Neural cell (in vitro differentiated cells): ENCODE data around the gene RAVER2. TPM values are rescaled to one million over a fixed set of nuclear protein-coding genes. Genes with fewer than 3 reads are reported as not detected.

Source experiments
- H2AFZ ChIP-seq: fragments of 200-600, 300-800 bp; sonication (generic), shearing (Covaris generic); 2 replicates; pipeline ENCODE4 v1.6.0; 2014; ENCODE audit warnings: low read depth, mild to moderate bottlenecking, antibody characterized with exemption, low read length, moderate library complexity
- H3F3A ChIP-seq: fragments of 200-600 bp; shearing (Covaris generic); 2 replicates; pipeline ENCODE4 v1.6.1; 2016; ENCODE audit warnings: mild to moderate bottlenecking, moderate library complexity, mixed read lengths, antibody characterized with exemption, low read length; ENCODE audit not compliant: insufficient read depth, poor library complexity, severe bottlenecking
- H3K27ac ChIP-seq: fragments of 200-600, 300-800 bp; sonication (generic), shearing (Covaris generic); 2 replicates; pipeline ENCODE4 v1.5.1; 2014; ENCODE audit warnings: mild to moderate bottlenecking, low read length, moderate library complexity
- H3K27me3 ChIP-seq: fragments of 300-800, 200-600 bp; sonication (generic), shearing (Covaris generic); 2 replicates; pipeline ENCODE4 v1.6.0; 2014; ENCODE audit warnings: mild to moderate bottlenecking, low read depth, low read length, moderate library complexity; ENCODE audit not compliant: insufficient read depth
- H3K36me3 ChIP-seq: fragments of 300-800, 200-600 bp; sonication (generic), shearing (Covaris generic); 2 replicates; pipeline ENCODE4 v1.5.1; 2014; ENCODE audit warnings: mild to moderate bottlenecking, antibody characterized with exemption, low read length, moderate library complexity; ENCODE audit not compliant: insufficient read depth
- H3K4me2 ChIP-seq: fragments of 300-800, 200-600 bp; sonication (generic), shearing (Covaris generic); 2 replicates; pipeline ENCODE4 v1.6.0; 2014; ENCODE audit warnings: mild to moderate bottlenecking, low read length
- H3K4me3 ChIP-seq: fragments of 300-800, 200-600 bp; sonication (generic), shearing (Covaris generic); 2 replicates; pipeline ENCODE4 v1.5.1; 2014; ENCODE audit warnings: mild to moderate bottlenecking, low read length, moderate library complexity
- H3K79me2 ChIP-seq: fragments of 200-600 bp; shearing (Covaris generic); replicated peaks from 2 replicates; pipeline ENCODE4 v1.6.0; 2014; ENCODE audit warnings: mild to moderate bottlenecking, low read length, moderate library complexity; ENCODE audit not compliant: insufficient read depth
- H3K9ac ChIP-seq: fragments of 300-800, 200-600 bp; sonication (generic), shearing (Covaris generic); 2 replicates; pipeline ENCODE4 v1.6.1; 2016; ENCODE audit warnings: mild to moderate bottlenecking, low read length, mixed read lengths
- H3K9me2 ChIP-seq: fragments of 200-600 bp; shearing (Covaris generic); 2 replicates; pipeline ENCODE4 v1.6.1; 2016; ENCODE audit warnings: mild to moderate bottlenecking, low read length, mixed read lengths; ENCODE audit not compliant: insufficient read depth
- H3K9me3 ChIP-seq: fragments of 200-600, 300-800 bp; sonication (generic), shearing (Covaris generic); 2 replicates; pipeline ENCODE4 v1.6.1; 2016; ENCODE audit warnings: mild to moderate bottlenecking, mixed run types, low read length, moderate library complexity, mixed read lengths
- H4K20me1 ChIP-seq: fragments of 200-600 bp; shearing (Covaris generic); 2 replicates; pipeline ENCODE4 v1.6.1; 2016; ENCODE audit warnings: mild to moderate bottlenecking, mixed run types; ENCODE audit not compliant: insufficient read depth
- CTCF ChIP-seq: fragments of 450-650 bp; IDR thresholded peaks from 2 replicates; pipeline ENCODE4 v1.5.1; 2014; ENCODE audit warnings: antibody characterized with exemption, mild to moderate bottlenecking, moderate library complexity; ENCODE audit not compliant: poor library complexity, severe bottlenecking
- MXI1 ChIP-seq: fragments of 450-650 bp; conservative IDR thresholded peaks from 2 replicates; pipeline ENCODE4 v1.6.1; 2014; ENCODE audit warnings: antibody characterized with exemption, mild to moderate bottlenecking; ENCODE audit not compliant: poor library complexity, severe bottlenecking
- POLR2AphosphoS5 ChIP-seq: IDR thresholded peaks from 2 replicates; pipeline ENCODE4 v1.6.1; 2012
- RAD21 ChIP-seq: fragments of 450-650 bp; conservative IDR thresholded peaks from 2 replicates; pipeline ENCODE4 v1.6.1; 2014; ENCODE audit warnings: antibody characterized with exemption, mild to moderate bottlenecking, moderate library complexity
- REST ChIP-seq: IDR thresholded peaks from 2 replicates; pipeline ENCODE4 v1.6.1; 2012; ENCODE audit warnings: borderline replicate concordance
- SMC3 ChIP-seq: fragments of 450-650 bp; conservative IDR thresholded peaks from 2 replicates; pipeline ENCODE4 v1.6.1; 2014; ENCODE audit warnings: antibody characterized with exemption, mild to moderate bottlenecking, moderate library complexity; ENCODE audit not compliant: poor library complexity
- TAF1 ChIP-seq: IDR thresholded peaks from 2 replicates; pipeline ENCODE4 v1.6.1; 2012; ENCODE audit warnings: low read depth
- polyA minus RNA-seq: library from RNA; depleted of rRNA, polyadenylated mRNA; stranded (reverse); fragments of >200 nt; gene quantifications from 2 replicates; pipeline ENCODE4 v1.2.3, GENCODE V29; 2014
- polyA plus RNA-seq: library from polyadenylated mRNA; depleted of rRNA; stranded (reverse); fragments of >200 nt; gene quantifications from 2 replicates; pipeline ENCODE4 v1.2.3, GENCODE V29; 2014

The RAVER2 gene
- 8.1 and 8.3 TPM in 2 replicates for polyA plus RNA-seq
- polyA minus RNA-seq = 13.9 and 16.9 TPM in 2 replicates

GRCh38 chr1:64744492-64745180, at the start of gene RAVER2:
Gene RAVER2, plus strand, starts transcription at chr1:64745075. Its CDS starts 98 bp downstream, at chr1:64745173.
- H3K36me3 ChIP-seq = no peaks in the 10 kb centered on the region
- H3K9me2 ChIP-seq = no peaks in the 10 kb centered on the region
- H3F3A ChIP-seq = no peaks in the 10 kb centered on the region
- no peak within 1 kb of the TSS for H3K27ac ChIP-seq
- no peaks in the 10 kb centered on the region for H4K20me1 ChIP-seq
- H3K4me2 ChIP-seq = peak within 1 kb of the TSS; percentile 86
- peak within 1 kb of the TSS; percentile 70 for H3K9ac ChIP-seq
- TF ChIP-seq POLR2AphosphoS5 (no peak), MXI1 (peak; percentile 39), REST (no peak), RAD21 (peak; percentile 44), CTCF (peak; percentile 73), SMC3 (peak; percentile 61)
- no peaks in the 10 kb centered on the region for H3K79me2 ChIP-seq
- peak within 1 kb of the TSS; percentile 46 for H2AFZ ChIP-seq
- H3K4me3 ChIP-seq = peak within 1 kb of the TSS; percentile 86
- H3K27me3 ChIP-seq = no peaks in the 10 kb centered on the region
- no peaks in the 10 kb centered on the region for H3K9me3 ChIP-seq

- TF ChIP-seq TAF1 (no peak), MXI1 (no peak), REST (no peak)
Measured at GRCh38 chr1:64696879-64697278, 48.0 kb upstream of the RAVER2 start.

More at GRCh38 chr1:64696879-64697278, 48.0 kb upstream of the RAVER2 start:
- Histone ChIP-seq H3K27ac (no peak overlapping the region), H3K9me2 (no peaks in the 10 kb centered on the region), H3F3A (no peaks in the 10 kb centered on the region), H3K4me2 (no peak overlapping the region), H2AFZ (no peak overlapping the region), H4K20me1 (no peaks in the 10 kb centered on the region), H3K79me2 (no peaks in the 10 kb centered on the region), H3K4me3 (no peak overlapping the region), H3K27me3 (no peaks in the 10 kb centered on the region), H3K36me3 (no peaks in the 10 kb centered on the region), H3K9me3 (no peaks in the 10 kb centered on the region), H3K9ac (no peak overlapping the region)
